GM06990 (cell line): Measurements from ENCODE around the gene PSMB11.

Source experiments
- DNase-seq: peaks from one replicate; pipeline ENCODE4 v3.0.0-alpha.2; 2011; ENCODE audit not compliant: insufficient read length; ENCODE audit errors: extremely low read depth
- H3K27me3 ChIP-seq: replicated peaks from 2 replicates; pipeline ENCODE4 v1.6.0; 2011; ENCODE audit warnings: low read length; ENCODE audit not compliant: control insufficient read depth, insufficient read depth
- H3K36me3 ChIP-seq: 2 replicates; pipeline ENCODE4 v1.5.1; 2011; ENCODE audit warnings: low read length; ENCODE audit not compliant: control insufficient read depth, insufficient read depth
- H3K4me3 ChIP-seq: replicated peaks from 2 replicates; pipeline ENCODE4 v1.5.1; 2011; ENCODE audit warnings: low read depth, mild to moderate bottlenecking, control low read depth, low read length
- CTCF ChIP-seq: IDR thresholded peaks from 2 replicates; pipeline ENCODE4 v1.5.1; 2011; ENCODE audit warnings: low read length, control low read depth, mild to moderate bottlenecking, inconsistent platforms; ENCODE audit not compliant: insufficient read depth, poor library complexity, severe bottlenecking

The PSMB11 gene

GRCh38 chr14:23054000-23054811 lies 12.2 kb downstream of the PSMB11 start:
- H3K27me3 ChIP-seq = no peaks in the 10 kb centered on the region
- H3K4me3 ChIP-seq = no peak overlapping the region
- H3K36me3 ChIP-seq = peaks cover 9% of the 10 kb centered on the region
- no peak for DNase-seq
- TF ChIP-seq CTCF = peak; percentile 57

- TF ChIP-seq CTCF = no peak
- peaks cover 9% of the 10 kb centered on the region for H3K36me3 ChIP-seq
- H3K27me3 ChIP-seq = no peaks in the 10 kb centered on the region
- H3K4me3 ChIP-seq = no peak overlapping the region
- DNase-seq = no peak
Measured at GRCh38 chr14:23055147-23055550, 13.1 kb downstream of the PSMB11 start.

- no peak for TF ChIP-seq CTCF
- no peak overlapping the region for H3K4me3 ChIP-seq
- H3K36me3 ChIP-seq = peaks cover 9% of the 10 kb centered on the region
- no peaks in the 10 kb centered on the region for H3K27me3 ChIP-seq
- DNase-seq = no peak
Measured at GRCh38 chr14:23055621-23056144, 13.7 kb downstream of the PSMB11 start.

GRCh38 chr14:23056145-23056955 lies 14.3 kb downstream of the PSMB11 start:
- peak; percentile 67 for DNase-seq
- H3K4me3 ChIP-seq = no peak overlapping the region

More at GRCh38 chr14:23056145-23056955, 14.3 kb downstream of the PSMB11 start:
- peak; percentile 90 for TF ChIP-seq CTCF
- no peaks in the 10 kb centered on the region for H3K27me3 ChIP-seq
- peaks cover 13% of the 10 kb centered on the region for H3K36me3 ChIP-seq
